H1 (cell line): ENCODE data around the gene KEL. TPM values are rescaled to one million over a fixed set of nuclear protein-coding genes. Genes with fewer than 3 reads are reported as not detected.

ENCODE experiments used
- CEBPB ChIP-seq: IDR thresholded peaks from 2 replicates; pipeline ENCODE4 v1.6.1; 2012; ENCODE audit warnings: low read depth, low read length
- polyA plus RNA-seq, 7 experiments: library from polyadenylated mRNA; depleted of rRNA in 3 of 7; stranded (reverse) in 5 of 7; unstranded in 2 of 7; fragments of >200 nt in 5 of 7; fragments of 200-250 nt in 2 of 7; gene quantifications; 1 replicate in 5 of 7; 2 replicates in 1 of 7; 4 replicates in 1 of 7; pipeline versions ENCODE4 v1.2.1 to v1.2.3, GENCODE V29; 2011 to 2013; ENCODE audit warnings: missing spikeins in 2 of 7, mixed read lengths in 2 of 7
- total RNA-seq: library from RNA; stranded (reverse); fragmentation: NEBNext Ultra II Directional; extraction: Animal tissue kit (Norgen Biotek cat#: 25700); gene quantifications from 2 replicates; pipeline ENCODE4 v1.2.1, GENCODE V29; 2021

Gene KEL
- total and polyA plus RNA-seq, 2 of the 8 experiments (the other 6 are each of a cell fraction or from before 2014, with no cell fraction given) = 1.8 to 1.9 TPM

GRCh38 chr7:142999793-143000192 is 37.6 kb upstream of the KEL start (continued):
- TF ChIP-seq CEBPB = no peak
